Hepatocyte (in vitro differentiated cells): Measurements from ENCODE around the gene ZNF544.
"Not testable (repeated sequence)": the region's sequence is repeated elsewhere in the genome, so short reads cannot be mapped to it uniquely, and the experiment has no call there.

Experiments used
- CTCF ChIP-seq: fragments of 200-600 bp; sonication (generic); IDR thresholded peaks from 2 replicates; pipeline ENCODE4 v1.5.1; 2016; ENCODE audit warnings: antibody characterized with exemption, mild to moderate bottlenecking; ENCODE audit not compliant: poor library complexity
- EZH2 ChIP-seq: fragments of 200-600 bp; sonication (generic); IDR thresholded peaks from 2 replicates; pipeline ENCODE4 v1.6.1; 2016; ENCODE audit warnings: antibody characterized with exemption, mild to moderate bottlenecking, borderline replicate concordance
- EZH2phosphoT487 ChIP-seq: fragments of 200-600 bp; sonication (generic); IDR thresholded peaks from one replicate; pipeline ENCODE4 v1.6.1; 2018; ENCODE audit warnings: antibody characterized with exemption, mild to moderate bottlenecking, low read depth, moderate library complexity; ENCODE audit not compliant: unreplicated experiment, severe bottlenecking

GRCh38 chr19:58310685-58311084 lies 82.0 kb downstream of the ZNF544 start:
- peak; percentile 32 for TF ChIP-seq CTCF
- TF ChIP-seq EZH2, EZH2phosphoT487: not testable (repeated sequence)
